Esophagus muscularis mucosa (tissue), 4 donors: ENCODE measurements around the gene SENP6. TPM values are rescaled to one million over a fixed set of nuclear protein-coding genes. Genes with fewer than 3 reads are reported as not detected.
"Not testable (repeated sequence)": the region's sequence is repeated elsewhere in the genome, so short reads cannot be mapped to it uniquely, and the experiment has no call there.

Source experiments
- DNase-seq: peaks from one replicate; pipeline ENCODE4 v3.0.0-alpha.2; 2017; ENCODE audit errors: extremely low spot score
- H3K27ac ChIP-seq, 4 donors: fragments of 200-600 bp; sonication (generic); replicated peaks in 1 of 4; 1 replicate in 3 of 4; 2 replicates in 1 of 4; pipeline ENCODE4 v1.5.1; 2016 to 2019; ENCODE audit warnings: mild to moderate bottlenecking in 1 of 4
- H3K27me3 ChIP-seq, 4 donors: fragments of 200-600 bp; sonication (generic); one replicate each; pipeline versions ENCODE4 v1.5.1 to v1.6.0; 2016 to 2019
- H3K36me3 ChIP-seq, 4 donors: fragments of 200-600 bp; sonication (generic); one replicate each; pipeline ENCODE4 v1.5.1; 2016 to 2019
- H3K4me1 ChIP-seq, 4 donors: fragments of 200-600 bp; sonication (generic); one replicate each; pipeline ENCODE4 v1.5.1; 2016 to 2019
- H3K4me3 ChIP-seq, 4 donors: fragments of 200-600 bp; sonication (generic); 1 replicate in 2 of 4; 2 replicates in 2 of 4; pipeline ENCODE4 v1.5.1; 2016 to 2019; ENCODE audit warnings: mild to moderate bottlenecking in 4 of 4, moderate library complexity in 1 of 4
- H3K9me3 ChIP-seq, 4 donors: fragments of 200-600 bp; sonication (generic); 1 replicate in 3 of 4; 2 replicates in 1 of 4; pipeline ENCODE4 v1.5.1; 2016 to 2019
- CTCF ChIP-seq, 3 experiments: fragments of 200-600 bp in 2 of 3; fragments of 450-650 bp in 1 of 3; sonication (generic) in 2 of 3; IDR thresholded peaks; one replicate each; pipeline ENCODE4 v1.5.1; 2017 to 2019; ENCODE audit warnings: antibody characterized with exemption in 3 of 3, mild to moderate bottlenecking in 2 of 3, moderate library complexity in 1 of 3
- EP300 ChIP-seq: sonication (generic); formaldehyde crosslinking; IDR thresholded peaks from one replicate; pipeline ENCODE4 v1.6.1; 2017; ENCODE audit warnings: antibody characterized with exemption
- POLR2A ChIP-seq: fragments of 450-650 bp; IDR thresholded peaks from one replicate; pipeline ENCODE4 v1.6.1; 2017; ENCODE audit warnings: antibody characterized with exemption, moderate library complexity, mild to moderate bottlenecking, low read depth
- POLR2AphosphoS5 ChIP-seq, 2 donors: sonication (generic); formaldehyde crosslinking; IDR thresholded peaks; one replicate each; pipeline ENCODE4 v1.6.1; 2017; ENCODE audit warnings: antibody characterized with exemption in 2 of 2
- WGBS: methylation state at CpG from one replicate; pipeline ENCODE4 v1.1.5; 2018; 5-methylcytosine and 5-hydroxymethylcytosine counted together
- intact Hi-C: fragments of 100-400 bp; cut with DNase I; formaldehyde crosslinking; loops from one replicate; pipeline ENCODE4 v1.15.1; 2023
- total RNA-seq, 4 donors: library from RNA; depleted of rRNA; stranded (reverse); fragments of >200 nt; gene quantifications; one replicate each; pipeline versions ENCODE4 v1.1.0 to v1.2.1, GENCODE V29; 2016

SENP6 gene
- total RNA-seq, 4 donors from 2014 or later = 91.8 to 145 (median 107) TPM

GRCh38 chr6:75689576-75689975, 87.9 kb downstream of the SENP6 start:
- H3K9me3 ChIP-seq = no peaks in the 10 kb centered on the region
- intact Hi-C loops = no loop called here
- no peaks in the 10 kb centered on the region for H3K4me1 ChIP-seq
- H3K27ac ChIP-seq = no peak overlapping the region
- H3K27me3 ChIP-seq = no peaks in the 10 kb centered on the region
- no peak overlapping the region for H3K4me3 ChIP-seq
- peaks cover 0 to 74% (median 51%) of the 10 kb centered on the region in 4 donors for H3K36me3 ChIP-seq
- TF ChIP-seq POLR2A = no peak
- no peak for TF ChIP-seq EP300
- TF ChIP-seq CTCF (IDR thresholded peaks at IDR 0.05) = no peak
- no peak for TF ChIP-seq POLR2AphosphoS5 (IDR thresholded peaks at IDR 0.05)
- WGBS = 79% methylated on average over 7 of the region's 7 CpGs
- DNase-seq = no peak

- intact Hi-C loops = no loop called here
- 91% methylated on average over 6 of the region's 6 CpGs for WGBS
- Histone ChIP-seq H3K27ac (no peak overlapping the region), H3K4me1 (no peaks in the 10 kb centered on the region), H3K27me3 (no peaks in the 10 kb centered on the region), H3K4me3 (no peak overlapping the region), H3K9me3 (no peaks in the 10 kb centered on the region), H3K36me3 (peaks cover 0 to 87% (median 54%) of the 10 kb centered on the region in 4 donors)
- DNase-seq = no peak
- TF ChIP-seq EP300 (no peak), POLR2AphosphoS5 (IDR thresholded peaks at IDR 0.05) (no peak), CTCF (IDR thresholded peaks at IDR 0.05) (no peak), POLR2A (no peak)
These were observed 89.3 kb downstream of the SENP6 start for GRCh38 chr6:75691012-75691411.

- Histone ChIP-seq H3K27me3 (no peaks in the 10 kb centered on the region), H3K36me3 (peaks cover 16 to 91% (median 58%) of the 10 kb centered on the region in 4 donors), H3K4me3 (no peak overlapping the region), H3K27ac (no peak overlapping the region), H3K4me1 (no peaks in the 10 kb centered on the region), H3K9me3 (no peaks in the 10 kb centered on the region)
- intact Hi-C loops = no loop called here
- TF ChIP-seq EP300 = no peak
- 96% methylated on average over 1 of the region's 1 CpG for WGBS
- DNase-seq = no peak
These were observed 91.9 kb downstream of the SENP6 start for GRCh38 chr6:75693534-75693933.

- intact Hi-C loops = no loop called here
- DNase-seq = no peak
- Histone ChIP-seq H3K4me3 (no peak overlapping the region), H3K27ac (no peak overlapping the region), H3K36me3 (peaks cover 16 to 92% (median 58%) of the 10 kb centered on the region in 4 donors), H3K27me3 (no peaks in the 10 kb centered on the region), H3K9me3 (no peaks in the 10 kb centered on the region), H3K4me1 (no peaks in the 10 kb centered on the region)
- no peak for TF ChIP-seq CTCF (IDR thresholded peaks at IDR 0.05)
- no peak for TF ChIP-seq POLR2A
- TF ChIP-seq EP300 = no peak
- TF ChIP-seq POLR2AphosphoS5 (IDR thresholded peaks at IDR 0.05) = no peak
These were observed 92.7 kb downstream of the SENP6 start for GRCh38 chr6:75694406-75694805.

GRCh38 chr6:75708334-75708733, 106.7 kb downstream of the SENP6 start:
- H3K4me3 ChIP-seq, H3K9me3 ChIP-seq, DNase-seq, H3K4me1 ChIP-seq, H3K27ac ChIP-seq, H3K27me3 ChIP-seq, intact Hi-C loops: not testable (repeated sequence)
- WGBS = 97% methylated on average over 4 of the region's 4 CpGs
- H3K36me3 ChIP-seq = peaks cover 25 to 73% (median 50%) of the 10 kb centered on the region in 4 donors

GRCh38 chr6:75711173-75711572, 109.5 kb downstream of the SENP6 start:
- no peaks in the 10 kb centered on the region for H3K4me1 ChIP-seq
- peaks cover 34 to 85% (median 66%) of the 10 kb centered on the region in 4 donors for H3K36me3 ChIP-seq
- WGBS = 91% methylated on average over 2 of the region's 2 CpGs
- H3K27me3 ChIP-seq = no peaks in the 10 kb centered on the region
- intact Hi-C loops = no loop called here
- H3K27ac ChIP-seq = no peak overlapping the region
- H3K4me3 ChIP-seq = no peak overlapping the region
- no peaks in the 10 kb centered on the region for H3K9me3 ChIP-seq
- no peak for DNase-seq
- TF ChIP-seq EP300 (no peak), POLR2A (no peak), POLR2AphosphoS5 (IDR thresholded peaks at IDR 0.05) (no peak), CTCF (IDR thresholded peaks at IDR 0.05) (no peak)
